Lung microvascular endothelial cell (primary cell): ENCODE measurements around the gene MYO1E. TPM values are rescaled to one million over a fixed set of nuclear protein-coding genes. Genes with fewer than 3 reads are reported as not detected.
"Not testable (repeated sequence)": the region's sequence is repeated elsewhere in the genome, so short reads cannot be mapped to it uniquely, and the experiment has no call there.

Experiments used
- DNase-seq, 2 donors: peaks; one replicate each; pipeline versions ENCODE4 v3.0.0 to v3.0.0-alpha.2; 2010; ENCODE audit warnings: low read depth in 2 of 2
- total RNA-seq: library from RNA; depleted of rRNA; stranded (reverse); fragments of >200 nt; gene quantifications from 2 replicates; pipeline ENCODE4 v1.2.1, GENCODE V29; 2014

The MYO1E gene
- total RNA-seq, 1 donor from 2014 or later, result 12.1 TPM

GRCh38 chr15:59170295-59171066, 202.2 kb downstream of the MYO1E start:
- peak; percentile 49 to 91 for DNase-seq

GRCh38 chr15:59169251-59169708, 203.4 kb downstream of the MYO1E start:
- DNase-seq, result peak in 1 of 2 donors; percentile 84

- peak; percentile 40 to 64 for DNase-seq
Observed at GRCh38 chr15:59168536-59168935, 204.1 kb downstream of the MYO1E start.

GRCh38 chr15:59166601-59167265, 205.9 kb downstream of the MYO1E start:
- DNase-seq, result no peak

- DNase-seq, result no peak
Observed at GRCh38 chr15:59166166-59166565, 206.5 kb downstream of the MYO1E start.

- DNase-seq, result peak; percentile 55 to 61
Observed at GRCh38 chr15:59165726-59166125, 206.9 kb downstream of the MYO1E start.

- not testable (repeated sequence) for DNase-seq
Observed at GRCh38 chr15:59162080-59162479, 210.6 kb downstream of the MYO1E start.

- DNase-seq, result peak; percentile 12 to 59
Observed at GRCh38 chr15:59160880-59161593, 211.6 kb downstream of the MYO1E start.

- no peak for DNase-seq
Observed at GRCh38 chr15:59159210-59159609, 213.5 kb downstream of the MYO1E start.

- no peak for DNase-seq
Observed at GRCh38 chr15:59158701-59159034, 214.0 kb downstream of the MYO1E start.

GRCh38 chr15:59157840-59158700, 214.6 kb downstream of the MYO1E start:
- no peak for DNase-seq

GRCh38 chr15:59157396-59157795, 215.3 kb downstream of the MYO1E start:
- no peak for DNase-seq

- DNase-seq, result no peak
Observed at GRCh38 chr15:59155431-59155830, 217.2 kb downstream of the MYO1E start.

- no peak for DNase-seq
Observed at GRCh38 chr15:59154243-59154642, 218.4 kb downstream of the MYO1E start.

GRCh38 chr15:59153466-59153865, 219.2 kb downstream of the MYO1E start:
- DNase-seq, result no peak

- no peak for DNase-seq
Observed at GRCh38 chr15:59152694-59153450, 219.8 kb downstream of the MYO1E start.

- DNase-seq, result no peak
Observed at GRCh38 chr15:59150185-59150584, 222.5 kb downstream of the MYO1E start.

GRCh38 chr15:59148153-59148833, 224.4 kb downstream of the MYO1E start:
- peak in 1 of 2 donors; percentile 23 for DNase-seq

GRCh38 chr15:59147666-59148065, 225.0 kb downstream of the MYO1E start:
- DNase-seq, result no peak

GRCh38 chr15:59144594-59144993, 228.1 kb downstream of the MYO1E start:
- peak; percentile 12 to 50 for DNase-seq
